CD4-positive, CD25-positive, alpha-beta regulatory T cell (primary cell): Measurements from ENCODE around the gene KCNK7. TPM values are rescaled to one million over a fixed set of nuclear protein-coding genes. Genes with fewer than 3 reads are reported as not detected.
A peak's percentile ranks its signal among the peaks of the same experiment; 100 is the strongest.
"Not testable (repeated sequence)": the region's sequence is repeated elsewhere in the genome, so short reads cannot be mapped to it uniquely, and the experiment has no call there.

Experiments
- ATAC-seq, 2 donors: fragments of 150-1000 bp; cut with Tn5 transposase; one replicate each; pipeline ENCODE4 v1.10.0; 2021; ENCODE audit warnings: low read depth in 2 of 2, moderate number of reproducible peaks in 2 of 2, moderate library complexity in 1 of 2
- DNase-seq, 3 donors: peaks; one replicate each; pipeline versions ENCODE4 v3.0.0 to v3.0.0-alpha.2; 2012 to 2022; ENCODE audit warnings: mixed read lengths in 1 of 3
- H3K27ac ChIP-seq: one replicate; pipeline ENCODE4 v1.7.0; 2013; ENCODE audit warnings: mild to moderate bottlenecking, low read length; ENCODE audit not compliant: insufficient read depth, poor library complexity, severe bottlenecking
- H3K27me3 ChIP-seq: one replicate; pipeline ENCODE4 v1.7.0; 2013; ENCODE audit warnings: low read length; ENCODE audit not compliant: control insufficient read depth, insufficient read depth
- H3K36me3 ChIP-seq: one replicate; pipeline ENCODE4 v1.7.0; 2013; ENCODE audit warnings: mild to moderate bottlenecking, low read length, moderate library complexity; ENCODE audit not compliant: control insufficient read depth, insufficient read depth
- H3K4me1 ChIP-seq: 2 replicates; pipeline ENCODE4 v1.7.0; 2013; ENCODE audit warnings: mild to moderate bottlenecking, low read length; ENCODE audit not compliant: insufficient read depth, control insufficient read depth, poor library complexity, severe bottlenecking
- H3K4me3 ChIP-seq: one replicate; pipeline ENCODE4 v1.7.0; 2013; ENCODE audit warnings: low read depth, mild to moderate bottlenecking, low read length, moderate library complexity
- H3K9me3 ChIP-seq, 2 experiments: 1 replicate in 1 of 2; 2 replicates in 1 of 2; pipeline ENCODE4 v1.7.0; 2013; ENCODE audit warnings: low read length in 2 of 2, mild to moderate bottlenecking in 1 of 2, moderate library complexity in 1 of 2; ENCODE audit not compliant: control insufficient read depth in 2 of 2
- H3K27ac Mint-ChIP-seq, 3 donors: one replicate each; pipeline ENCODE4 v1.8.0; 2020 to 2022; ENCODE audit warnings: mild to moderate bottlenecking in 3 of 3, mixed read lengths in 3 of 3, moderate library complexity in 2 of 3
- H3K27me3 Mint-ChIP-seq: one replicate; pipeline ENCODE4 v1.8.0; 2022; ENCODE audit warnings: mild to moderate bottlenecking, mixed read lengths
- H3K36me3 Mint-ChIP-seq: one replicate; pipeline ENCODE4 v1.8.0; 2020; ENCODE audit warnings: mixed read lengths
- H3K4me1 Mint-ChIP-seq, 4 donors: one replicate each; pipeline ENCODE4 v1.8.0; 2020 to 2022; ENCODE audit warnings: mixed read lengths in 4 of 4, mild to moderate bottlenecking in 1 of 4
- H3K4me3 Mint-ChIP-seq, 4 donors: one replicate each; pipeline ENCODE4 v1.8.0; 2020 to 2022; ENCODE audit warnings: mild to moderate bottlenecking in 4 of 4, mixed read lengths in 4 of 4, moderate library complexity in 3 of 4
- H3K9me3 Mint-ChIP-seq, 7 donors: one replicate each; pipeline ENCODE4 v1.8.0; 2020 to 2022; ENCODE audit warnings: mixed read lengths in 7 of 7, mild to moderate bottlenecking in 3 of 7, moderate library complexity in 2 of 7
- polyA plus RNA-seq, 4 donors: library from polyadenylated mRNA; unstranded; fragments of 300-500 nt; fragmentation: Illumina TruSeq; gene quantifications; one replicate each; pipeline ENCODE4 v1.2.3, GENCODE V29; 2021
- total RNA-seq: library from RNA; stranded (reverse); gene quantifications from one replicate; pipeline ENCODE4 v1.2.3, GENCODE V29; 2022

KCNK7 gene
- total and polyA plus RNA-seq, 5 donors from 2014 or later = 0.19 to 5.5 (median 1.1) TPM; not detected in 1

GRCh38 chr11:65564879-65565559 is 30.6 kb downstream of the KCNK7 start:
- H3K27ac ChIP-seq = peak overlapping the region; percentile 100
- H3K4me3 ChIP-seq = peak overlapping the region; percentile 65
- not testable (repeated sequence) for H3K9me3 ChIP-seq, H3K36me3 Mint-ChIP-seq, H3K27me3 Mint-ChIP-seq, ATAC-seq, H3K36me3 ChIP-seq, H3K9me3 Mint-ChIP-seq, H3K27me3 ChIP-seq
- DNase-seq = peak in 1 of 3 donors; percentile 60
- peaks cover 54% of the 10 kb centered on the region for H3K4me1 ChIP-seq
- H3K27ac Mint-ChIP-seq = peak overlapping the region; percentile 90 to 96 (median 92)
- peak overlapping the region; percentile 78 to 95 (median 82) for H3K4me3 Mint-ChIP-seq
- peaks cover 0 to 65% (median 40%) of the 10 kb centered on the region in 4 donors for H3K4me1 Mint-ChIP-seq

GRCh38 chr11:65563601-65564000 is 32.0 kb downstream of the KCNK7 start:
- no peaks in the 10 kb centered on the region for H3K27me3 ChIP-seq
- peak overlapping the region; percentile 29 for H3K27ac ChIP-seq
- Mint-ChIP-seq H3K9me3 (peaks cover 0 to 2% (median 0%) of the 10 kb centered on the region in 7 donors), H3K27me3 (no peaks in the 10 kb centered on the region), H3K4me3 (peak overlapping the region in 2 of 4 donors; percentile 76 to 80), H3K27ac (peak overlapping the region; percentile 87 to 92 (median 90)), H3K4me1 (peaks cover 0 to 62% (median 34%) of the 10 kb centered on the region in 4 donors), H3K36me3 (no peaks in the 10 kb centered on the region)
- no peak for ATAC-seq
- no peaks in the 10 kb centered on the region for H3K36me3 ChIP-seq
- no peak overlapping the region for H3K4me3 ChIP-seq
- no peaks in the 10 kb centered on the region for H3K9me3 ChIP-seq
- no peak for DNase-seq
- peaks cover 49% of the 10 kb centered on the region for H3K4me1 ChIP-seq

- H3K27me3 Mint-ChIP-seq = no peaks in the 10 kb centered on the region
- peaks cover 43% of the 10 kb centered on the region for H3K4me1 ChIP-seq
- H3K36me3 Mint-ChIP-seq = no peaks in the 10 kb centered on the region
- ATAC-seq (no peak), DNase-seq (no peak)
- H3K9me3 ChIP-seq = no peaks in the 10 kb centered on the region
- peaks cover 0 to 54% (median 30%) of the 10 kb centered on the region in 4 donors for H3K4me1 Mint-ChIP-seq
- H3K4me3 ChIP-seq = no peak overlapping the region
- H3K27ac ChIP-seq = no peak overlapping the region
- H3K27ac Mint-ChIP-seq = peak overlapping the region in 1 of 3 donors; percentile 55
- no peaks in the 10 kb centered on the region for H3K27me3 ChIP-seq
- peak overlapping the region in 1 of 4 donors; percentile 80 for H3K4me3 Mint-ChIP-seq
- H3K36me3 ChIP-seq = no peaks in the 10 kb centered on the region
- peaks cover 0 to 2% (median 0%) of the 10 kb centered on the region in 7 donors for H3K9me3 Mint-ChIP-seq
Measured at GRCh38 chr11:65562788-65563187, 32.8 kb downstream of the KCNK7 start.

- H3K27ac ChIP-seq = no peak overlapping the region
- ATAC-seq (no peak), DNase-seq (no peak)
- Mint-ChIP-seq H3K4me3 (peak overlapping the region in 2 of 4 donors; percentile 34 to 61), H3K36me3 (no peaks in the 10 kb centered on the region), H3K27ac (peak overlapping the region in 2 of 3 donors; percentile 25 to 85), H3K27me3 (no peaks in the 10 kb centered on the region), H3K4me1 (peaks cover 0 to 58% (median 32%) of the 10 kb centered on the region in 4 donors), H3K9me3 (peaks cover 0 to 2% (median 0%) of the 10 kb centered on the region in 7 donors)
- no peak overlapping the region for H3K4me3 ChIP-seq
- H3K4me1 ChIP-seq = peaks cover 44% of the 10 kb centered on the region
- no peaks in the 10 kb centered on the region for H3K9me3 ChIP-seq
- no peaks in the 10 kb centered on the region for H3K27me3 ChIP-seq
- no peaks in the 10 kb centered on the region for H3K36me3 ChIP-seq
Measured at GRCh38 chr11:65562020-65562419, 33.6 kb downstream of the KCNK7 start.

GRCh38 chr11:65560555-65561418 is 34.8 kb downstream of the KCNK7 start:
- DNase-seq = no peak
- H3K36me3 ChIP-seq = no peaks in the 10 kb centered on the region
- H3K4me3 Mint-ChIP-seq = peak overlapping the region; percentile 8 to 75 (median 38)
- peaks cover 43% of the 10 kb centered on the region for H3K4me1 ChIP-seq
- no peak for ATAC-seq
- H3K4me1 Mint-ChIP-seq = peaks cover 0 to 58% (median 33%) of the 10 kb centered on the region in 4 donors
- no peaks in the 10 kb centered on the region for H3K27me3 ChIP-seq
- no peaks in the 10 kb centered on the region for H3K9me3 ChIP-seq
- no peak overlapping the region for H3K27ac ChIP-seq
- no peaks in the 10 kb centered on the region for H3K27me3 Mint-ChIP-seq
- H3K27ac Mint-ChIP-seq = peak overlapping the region in 1 of 3 donors; percentile 85
- H3K4me3 ChIP-seq = no peak overlapping the region
- no peaks in the 10 kb centered on the region for H3K36me3 Mint-ChIP-seq
- peaks cover 0 to 2% (median 0%) of the 10 kb centered on the region in 7 donors for H3K9me3 Mint-ChIP-seq

- ATAC-seq (no peak), DNase-seq (no peak)
- Histone ChIP-seq H3K4me1 (peaks cover 43% of the 10 kb centered on the region), H3K27me3 (no peaks in the 10 kb centered on the region), H3K36me3 (no peaks in the 10 kb centered on the region), H3K4me3 (no peak overlapping the region), H3K27ac (no peak overlapping the region), H3K9me3 (no peaks in the 10 kb centered on the region)
- H3K36me3 Mint-ChIP-seq = no peaks in the 10 kb centered on the region
- H3K27me3 Mint-ChIP-seq = no peaks in the 10 kb centered on the region
- peaks cover 0 to 58% (median 31%) of the 10 kb centered on the region in 4 donors for H3K4me1 Mint-ChIP-seq
- peak overlapping the region in 2 of 3 donors; percentile 63 to 68 for H3K27ac Mint-ChIP-seq
- H3K4me3 Mint-ChIP-seq = peak overlapping the region; percentile 8 to 75 (median 40)
- peaks cover 0 to 2% (median 0%) of the 10 kb centered on the region in 7 donors for H3K9me3 Mint-ChIP-seq
Measured at GRCh38 chr11:65559951-65560537, 35.6 kb downstream of the KCNK7 start.

- Mint-ChIP-seq H3K9me3 (peaks cover 0 to 2% (median 0%) of the 10 kb centered on the region in 7 donors), H3K27ac (peak overlapping the region in 2 of 3 donors; percentile 68 to 75), H3K36me3 (no peaks in the 10 kb centered on the region), H3K27me3 (no peaks in the 10 kb centered on the region), H3K4me3 (peak overlapping the region; percentile 70 to 79 (median 73)), H3K4me1 (peaks cover 0 to 59% (median 33%) of the 10 kb centered on the region in 4 donors)
- Histone ChIP-seq H3K27ac (no peak overlapping the region), H3K27me3 (no peaks in the 10 kb centered on the region), H3K4me3 (no peak overlapping the region), H3K4me1 (peaks cover 43% of the 10 kb centered on the region), H3K9me3 (no peaks in the 10 kb centered on the region), H3K36me3 (no peaks in the 10 kb centered on the region)
- ATAC-seq (no peak), DNase-seq (no peak)
Measured at GRCh38 chr11:65559535-65559934, 36.1 kb downstream of the KCNK7 start.
